HG03064 (cell line): ENCODE data around the gene HOTAIR.

Experiments
- ATAC-seq: cut with Tn5 transposase; IDR thresholded peaks from one replicate; pipeline ENCODE4 v1.9.1; 2021; ENCODE audit warnings: low read depth; ENCODE audit not compliant: unreplicated experiment

Gene HOTAIR

DNA sequence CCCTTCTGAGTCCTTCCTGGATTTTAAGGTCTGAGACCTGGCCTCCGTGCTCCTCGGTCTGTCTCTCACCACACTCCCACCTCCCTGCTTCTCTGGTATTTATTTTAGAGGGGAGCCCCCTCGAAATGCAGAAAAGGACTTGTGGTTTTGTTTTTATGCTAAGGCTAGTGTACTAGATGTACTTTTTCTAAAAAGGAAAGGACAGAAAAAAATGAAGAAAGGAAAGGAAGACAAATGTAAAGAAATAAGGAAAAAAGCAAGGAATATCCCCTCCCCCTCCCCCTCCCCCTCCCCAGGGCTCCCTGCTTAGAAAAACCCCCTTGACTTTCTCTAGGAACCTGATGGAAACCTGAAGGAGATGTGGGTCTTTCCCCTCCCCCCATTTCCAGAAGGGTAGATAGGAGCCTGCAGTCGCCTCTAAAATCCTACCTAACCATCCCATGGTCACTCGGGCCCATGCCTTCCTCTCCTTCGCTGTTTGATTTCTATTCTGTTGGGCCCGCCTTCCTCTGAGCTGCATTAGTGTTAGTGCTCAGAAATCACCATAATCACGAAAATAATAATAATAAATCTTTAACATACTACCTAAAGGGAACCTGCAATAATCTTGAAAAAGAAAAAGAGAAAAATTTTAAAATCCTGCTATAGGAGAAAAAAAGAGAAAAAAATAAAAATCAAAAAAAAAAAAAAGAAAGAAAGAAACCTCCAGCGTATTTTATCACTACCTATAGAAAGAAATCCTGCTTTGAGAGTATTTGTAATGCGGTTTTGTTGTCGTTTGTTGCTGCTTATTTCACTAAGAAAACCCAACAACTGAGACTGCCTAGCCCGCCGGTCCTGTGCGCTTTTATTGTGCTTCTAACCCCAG is 37.1 kb upstream of the HOTAIR start:
- no peak for ATAC-seq

DNA sequence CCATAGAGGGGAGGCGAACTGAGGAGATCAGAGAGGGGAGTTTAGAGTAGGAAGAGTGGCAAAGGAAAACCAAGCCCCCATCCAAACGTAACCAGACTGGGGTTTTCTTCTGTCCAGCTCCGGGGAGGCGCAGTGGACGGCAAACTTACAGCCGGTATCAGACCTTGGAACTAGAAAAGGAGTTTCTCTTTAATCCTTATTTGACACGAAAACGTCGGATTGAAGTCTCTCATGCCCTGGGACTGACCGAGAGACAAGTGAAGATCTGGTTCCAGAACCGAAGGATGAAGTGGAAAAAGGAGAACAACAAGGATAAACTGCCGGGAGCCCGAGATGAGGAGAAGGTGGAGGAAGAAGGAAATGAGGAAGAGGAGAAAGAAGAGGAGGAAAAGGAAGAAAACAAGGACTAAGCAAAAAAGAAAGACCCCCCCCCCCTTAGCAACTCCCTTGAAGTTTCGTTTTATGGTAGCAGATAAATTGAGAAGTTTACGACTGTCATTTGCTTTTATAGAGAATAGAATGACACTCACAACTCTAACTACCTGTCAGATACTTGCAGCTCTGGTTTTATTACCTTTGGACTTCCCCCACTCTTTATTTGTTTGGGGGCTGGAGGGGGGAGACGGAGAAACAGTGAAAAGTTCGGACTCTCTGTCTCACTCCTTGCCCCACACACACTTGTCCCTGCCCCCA is 36.4 kb upstream of the HOTAIR start:
- ATAC-seq = no peak

DNA sequence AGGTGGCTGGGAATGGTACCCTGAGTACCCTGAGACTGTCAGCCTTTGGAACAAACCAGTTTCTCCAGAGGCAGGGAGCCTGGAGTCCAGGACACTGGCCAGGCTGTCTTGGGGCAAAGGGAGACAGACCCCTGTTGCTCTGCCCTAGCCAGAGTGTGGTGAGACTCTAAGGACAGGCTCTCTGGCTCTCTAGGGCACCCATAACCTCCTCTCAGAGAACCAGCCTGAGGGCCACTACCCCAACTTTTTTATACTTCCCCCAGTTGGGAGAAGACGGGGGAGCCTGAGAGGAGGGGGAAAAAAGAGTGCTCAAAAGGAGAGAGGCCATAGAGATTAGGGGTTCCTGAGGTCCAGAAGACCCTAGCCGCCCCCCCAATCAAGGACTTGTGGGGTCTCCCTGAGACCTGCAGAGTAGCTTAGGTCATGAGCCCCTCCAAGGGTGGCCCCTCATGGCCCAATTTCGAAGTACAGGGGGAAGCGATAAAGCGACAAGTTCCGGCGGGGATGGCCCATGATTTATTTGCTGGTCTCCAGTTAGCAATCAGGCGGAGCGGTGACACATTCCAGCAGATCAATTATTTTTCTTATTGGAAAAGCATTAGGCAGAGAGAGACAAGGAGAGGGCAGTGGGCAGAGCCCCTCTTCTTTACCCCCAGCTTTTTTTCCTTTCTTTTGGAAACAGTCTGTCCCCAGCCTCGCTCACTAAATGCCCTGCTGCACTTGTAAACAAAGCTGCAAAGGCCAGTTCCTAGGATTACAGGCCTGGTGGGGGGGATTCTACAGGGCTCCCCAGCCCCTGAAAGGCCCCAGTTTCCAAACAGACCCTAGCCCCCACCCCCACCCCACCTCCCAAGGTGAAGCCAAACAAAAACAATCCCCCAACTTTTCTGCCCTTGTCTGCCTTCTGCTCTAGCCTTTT is 35.6 kb upstream of the HOTAIR start:
- ATAC-seq = no peak

DNA sequence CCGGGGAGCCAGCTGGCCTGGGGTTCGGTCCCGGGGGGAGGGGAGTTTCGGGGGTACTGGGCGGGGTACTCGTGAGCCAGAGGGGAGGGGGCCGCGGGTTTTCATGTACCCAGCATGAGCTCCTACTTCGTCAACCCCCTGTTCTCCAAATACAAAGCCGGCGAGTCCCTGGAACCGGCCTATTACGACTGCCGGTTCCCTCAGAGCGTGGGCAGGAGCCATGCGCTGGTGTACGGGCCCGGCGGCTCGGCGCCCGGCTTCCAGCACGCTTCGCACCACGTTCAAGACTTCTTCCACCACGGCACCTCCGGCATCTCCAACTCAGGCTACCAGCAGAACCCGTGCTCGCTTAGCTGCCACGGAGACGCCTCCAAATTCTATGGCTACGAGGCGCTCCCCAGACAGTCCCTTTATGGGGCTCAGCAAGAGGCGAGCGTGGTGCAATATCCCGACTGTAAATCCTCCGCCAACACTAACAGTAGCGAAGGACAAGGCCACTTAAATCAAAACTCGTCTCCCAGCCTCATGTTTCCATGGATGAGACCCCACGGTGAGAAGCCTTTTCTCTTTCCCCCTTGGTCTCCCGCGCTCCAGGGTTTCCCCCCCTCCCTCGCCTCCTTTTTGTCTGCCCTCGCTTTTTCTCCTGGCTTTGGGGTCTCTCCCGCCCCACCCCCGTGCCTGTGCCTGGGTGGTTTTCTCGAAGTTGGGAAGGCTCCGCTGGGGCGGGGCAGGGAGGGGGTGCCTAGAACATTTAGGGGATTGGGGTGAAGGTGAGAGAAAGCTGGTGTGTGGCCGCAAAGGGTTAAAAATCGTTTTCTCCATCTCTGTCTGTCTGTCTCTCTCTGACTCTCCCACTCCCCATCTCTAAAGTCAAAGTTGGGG is 34.7 kb upstream of the HOTAIR start:
- no peak for ATAC-seq

DNA sequence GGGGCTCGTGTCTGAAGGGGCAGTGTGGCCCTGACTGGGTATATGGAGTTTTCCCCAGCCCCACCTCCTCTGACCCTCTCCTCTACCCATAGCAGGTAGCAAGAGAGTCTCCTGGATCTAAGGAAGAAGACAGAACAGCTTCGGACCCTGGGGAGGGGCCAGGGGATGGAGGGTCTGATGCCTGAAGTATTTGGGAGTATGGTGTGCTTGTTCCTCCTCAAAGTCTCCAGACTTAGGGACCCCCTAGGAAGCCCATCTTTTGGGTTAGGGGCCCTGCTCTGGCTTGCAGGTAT is 33.5 kb upstream of the HOTAIR start:
- no peak for ATAC-seq

DNA sequence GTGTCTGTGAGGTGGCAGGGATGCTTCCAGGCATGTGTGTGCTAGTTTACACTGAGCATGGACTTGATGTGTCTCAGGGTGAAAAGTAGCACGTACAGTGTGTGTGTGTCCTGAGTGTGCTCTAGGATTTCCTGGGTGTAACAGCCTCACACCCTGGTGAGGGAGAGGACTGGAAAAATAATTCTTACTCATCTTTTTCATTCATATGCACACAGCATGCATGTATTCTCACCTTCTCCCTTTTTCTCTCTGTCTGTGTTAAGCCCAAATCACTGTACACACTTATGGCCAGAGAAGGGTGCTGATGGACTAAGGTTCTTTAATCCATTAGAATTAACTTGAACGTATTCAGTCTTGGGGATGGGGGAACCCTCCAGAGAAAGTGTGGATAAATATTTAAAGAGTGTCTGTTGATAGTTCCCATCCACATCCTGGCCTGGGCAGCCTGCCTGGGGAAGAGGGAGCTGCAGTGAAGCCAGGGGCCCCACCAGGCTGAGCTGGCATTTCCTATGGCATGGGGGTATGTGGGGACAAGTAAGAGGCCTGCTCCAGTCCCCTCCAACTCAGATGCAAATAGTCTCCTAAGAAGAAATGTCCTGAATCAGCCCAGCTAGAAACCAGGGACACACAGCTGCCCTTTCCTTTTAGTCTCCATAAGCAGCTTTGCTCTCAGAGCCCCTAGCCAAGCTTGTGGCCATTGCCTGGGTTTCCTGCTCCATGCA is 32.9 kb upstream of the HOTAIR start:
- no peak for ATAC-seq

DNA sequence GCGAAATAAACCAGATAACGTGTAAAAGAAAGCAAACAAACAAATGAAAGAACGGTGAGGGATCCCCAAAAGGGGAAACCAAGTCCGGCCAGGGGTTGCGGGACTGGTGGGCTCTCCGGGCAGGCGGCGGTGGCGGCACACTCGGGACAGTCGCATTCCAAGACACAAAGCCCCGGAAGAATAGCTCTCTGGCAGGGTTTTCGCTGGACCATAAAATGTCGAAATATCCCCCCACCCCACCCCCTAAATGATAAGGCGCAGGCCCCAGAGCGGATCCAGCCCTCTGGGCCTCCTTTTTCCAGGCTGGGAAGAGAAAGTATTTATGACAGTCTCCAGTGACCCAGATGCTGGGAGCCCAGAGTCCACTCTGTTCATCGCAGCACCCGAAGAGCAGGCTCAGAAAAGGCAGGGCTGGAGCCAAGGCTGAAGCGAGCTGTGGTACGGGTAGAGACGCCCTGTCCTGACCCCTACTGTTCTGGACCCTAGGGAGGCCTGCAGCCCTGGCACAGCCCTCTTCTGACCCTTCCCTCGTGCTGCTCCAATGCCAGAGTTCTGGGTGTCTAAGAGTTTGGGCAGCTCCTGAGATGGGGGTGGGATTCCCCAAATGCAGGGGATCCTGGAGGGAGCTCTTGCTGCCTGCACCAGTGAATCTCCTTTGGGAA is 31.9 kb upstream of the HOTAIR start:
- no peak for ATAC-seq

DNA sequence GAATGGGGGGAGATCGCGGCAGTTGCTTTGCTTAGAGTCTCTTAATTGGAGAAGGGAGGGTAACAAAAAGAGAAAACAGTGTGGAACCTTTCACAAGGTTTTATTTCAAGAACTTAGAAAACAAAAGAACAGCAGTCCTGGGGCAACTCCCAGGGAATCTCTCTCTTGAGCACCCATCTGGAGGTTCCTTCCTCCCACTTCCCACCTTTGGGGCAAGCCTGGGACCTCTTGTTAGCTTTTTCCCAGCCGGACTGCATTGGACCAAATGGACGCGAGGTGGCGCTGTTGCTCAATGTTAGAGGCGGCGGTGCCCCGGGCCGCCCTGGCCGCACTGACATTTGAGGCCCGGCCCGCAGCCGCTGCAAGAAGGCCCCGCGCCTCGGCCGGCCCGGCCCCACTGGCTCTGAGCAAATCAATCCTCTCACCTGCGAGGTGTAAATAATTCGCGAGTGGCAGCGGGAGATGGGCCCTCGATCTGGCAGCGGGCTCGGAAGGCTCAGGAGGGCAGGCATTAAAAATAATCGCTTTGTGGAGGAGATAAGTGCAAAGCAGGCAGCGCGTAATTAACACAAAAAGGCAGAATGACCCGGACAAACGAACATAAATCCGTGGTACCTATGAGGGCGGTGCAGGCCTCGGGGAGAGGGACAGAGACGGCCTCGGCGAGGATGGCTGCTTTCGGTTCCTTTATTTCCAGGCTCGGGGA is 31.3 kb upstream of the HOTAIR start:
- no peak for ATAC-seq

DNA sequence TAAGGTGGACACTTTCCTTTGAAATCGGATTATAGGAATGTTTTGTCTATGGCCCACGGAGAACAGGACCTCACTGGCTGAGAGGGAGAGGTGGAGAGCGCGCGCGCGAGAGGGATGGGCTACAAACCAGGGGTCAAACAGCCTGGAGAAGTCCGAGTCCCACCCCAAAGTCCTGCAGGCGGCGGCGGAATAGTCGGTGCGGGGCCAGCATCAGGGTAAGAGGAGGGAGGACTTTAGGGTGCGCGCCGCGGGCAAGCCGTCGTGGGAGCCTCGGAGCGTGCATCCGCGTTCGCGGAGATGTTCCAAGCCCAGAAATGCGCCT is 30.7 kb upstream of the HOTAIR start:
- no peak for ATAC-seq

DNA sequence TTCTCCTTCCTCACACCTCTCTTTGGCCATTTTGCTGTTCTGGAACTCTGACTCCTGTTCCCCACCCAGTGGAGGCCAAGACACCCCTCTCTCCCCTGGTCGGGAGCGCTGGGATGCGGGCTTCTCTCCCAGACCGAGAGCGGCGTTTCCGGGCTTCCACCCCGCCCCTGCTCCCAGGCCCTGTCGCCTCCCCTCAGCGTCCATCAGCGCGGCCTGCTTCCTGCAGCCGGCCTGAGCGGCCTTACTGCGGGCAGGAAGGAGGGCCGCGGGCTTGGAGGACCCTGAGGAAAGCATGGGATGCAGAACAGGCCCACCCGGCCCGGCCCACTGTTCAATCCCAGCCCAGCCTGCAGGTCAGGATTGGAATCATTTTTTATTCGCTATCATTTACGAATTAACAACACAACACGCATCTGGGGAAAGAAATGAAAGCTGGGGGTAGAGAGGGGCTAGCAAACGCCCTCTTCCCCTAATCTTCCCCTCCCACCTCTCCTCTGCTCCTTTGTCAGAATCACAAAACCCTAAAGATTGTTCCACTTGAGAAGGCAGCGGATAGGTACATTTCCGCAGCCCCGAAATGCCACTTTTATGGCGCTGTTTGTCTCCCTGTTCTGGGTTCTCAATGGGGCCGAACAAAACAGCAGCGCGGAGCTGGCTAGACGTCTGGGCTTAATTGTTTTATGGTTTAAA is 30.2 kb upstream of the HOTAIR start:
- ATAC-seq = no peak

DNA sequence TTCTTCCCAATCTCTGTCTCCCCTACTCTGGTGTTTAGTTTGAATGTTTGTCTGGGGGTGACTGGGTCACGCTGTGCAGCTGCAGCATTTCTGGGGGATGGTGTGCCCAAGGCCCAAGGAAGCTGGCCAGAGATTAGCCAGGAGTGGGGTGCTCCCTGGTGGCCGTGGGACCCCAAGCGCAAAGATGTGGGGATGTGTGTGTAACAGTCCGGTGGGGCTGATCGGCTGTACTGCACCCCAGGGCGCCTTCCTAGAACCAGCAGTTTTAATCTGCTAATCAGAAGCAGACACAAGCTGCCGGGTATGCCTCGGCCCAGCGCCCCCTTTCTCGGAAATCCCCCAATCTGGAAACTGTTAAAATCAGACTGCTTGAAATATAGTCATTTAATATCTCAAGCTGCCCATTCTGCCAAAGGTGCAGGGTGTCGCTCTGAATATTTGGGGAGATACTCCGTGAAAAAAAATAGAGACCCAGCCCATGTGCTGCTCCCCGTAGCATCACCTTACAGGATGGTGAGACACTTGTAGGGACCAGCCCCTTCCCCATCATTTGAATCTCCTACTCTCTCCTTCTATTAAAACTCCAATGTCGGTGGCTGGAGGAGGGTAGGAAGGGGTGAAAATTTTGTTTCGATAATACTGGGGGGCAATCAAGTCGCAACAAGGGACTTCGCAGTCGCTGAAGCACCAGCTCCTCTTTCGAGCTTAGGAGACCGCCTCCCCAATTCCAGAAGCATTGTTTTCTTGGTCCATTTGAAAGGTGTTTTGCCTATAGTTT is 29.5 kb upstream of the HOTAIR start:
- no peak for ATAC-seq

DNA sequence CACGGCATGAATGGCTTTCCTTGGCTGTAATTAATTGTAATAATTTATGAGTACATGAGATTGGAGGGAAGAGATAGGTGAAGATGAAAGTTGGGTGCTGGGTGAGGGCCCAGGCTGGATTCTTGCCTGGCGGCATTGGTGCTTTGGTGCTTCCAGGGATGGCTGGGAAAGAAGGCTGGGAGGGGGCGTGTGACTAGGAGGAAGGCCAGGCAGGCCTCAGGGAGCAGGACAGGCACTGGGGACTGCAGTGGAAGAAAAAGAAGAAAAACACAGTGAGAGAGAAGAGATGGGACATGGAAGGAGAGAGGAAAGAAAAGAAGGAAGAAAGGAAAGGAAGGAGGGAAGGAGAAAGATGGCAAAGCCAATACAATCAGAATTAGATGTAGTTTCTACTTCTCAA is 28.9 kb upstream of the HOTAIR start:
- no peak for ATAC-seq

DNA sequence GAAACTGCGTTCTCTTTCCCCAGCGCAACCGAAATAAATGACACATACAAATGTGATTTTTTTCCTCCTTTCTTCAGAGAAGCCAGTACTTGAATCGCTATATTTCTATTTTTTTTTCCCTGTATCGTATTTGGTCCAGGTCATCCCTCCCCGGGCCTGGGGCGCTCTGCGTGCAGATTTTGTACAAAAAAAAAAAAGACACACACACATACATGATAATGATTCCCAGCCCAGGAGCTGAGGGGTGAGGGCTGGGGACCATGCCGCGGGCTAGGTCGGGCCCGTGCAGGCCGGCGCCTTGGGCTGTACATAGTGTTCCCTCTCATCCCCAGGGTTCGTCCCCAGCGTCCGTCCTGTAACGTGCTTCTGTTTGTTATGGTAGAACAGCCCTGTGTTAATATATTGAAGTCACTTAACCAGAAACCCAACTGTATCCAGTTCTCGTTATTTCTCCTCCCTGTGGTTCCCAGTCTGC is 28.2 kb upstream of the HOTAIR start:
- no peak for ATAC-seq

DNA sequence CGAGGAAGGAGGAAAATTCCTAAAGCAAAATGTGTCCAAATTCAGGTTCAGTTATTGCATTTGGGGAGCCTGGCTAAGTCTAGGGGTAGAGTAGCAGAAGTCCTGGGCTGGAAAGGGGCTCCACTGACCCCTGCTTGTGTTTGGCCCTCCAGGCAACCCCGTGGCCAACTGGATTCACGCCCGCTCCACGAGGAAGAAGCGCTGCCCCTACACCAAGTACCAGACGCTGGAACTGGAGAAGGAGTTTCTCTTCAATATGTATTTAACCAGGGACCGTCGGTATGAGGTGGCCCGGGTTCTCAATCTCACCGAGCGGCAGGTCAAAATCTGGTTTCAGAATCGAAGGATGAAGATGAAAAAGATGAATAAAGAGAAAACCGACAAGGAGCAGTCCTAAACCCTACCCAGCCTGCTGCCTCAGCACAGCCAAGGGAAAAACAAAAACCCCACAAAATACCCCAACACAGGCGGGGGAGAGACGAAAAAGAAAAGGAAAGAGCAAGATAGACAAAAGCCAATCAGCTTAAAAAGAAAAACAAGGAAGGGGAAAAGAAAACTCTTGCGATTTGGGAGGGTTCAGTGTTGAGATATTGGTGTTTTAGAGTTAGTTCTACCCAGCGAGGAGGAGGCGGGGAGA is 27.6 kb upstream of the HOTAIR start:
- no peak for ATAC-seq

DNA sequence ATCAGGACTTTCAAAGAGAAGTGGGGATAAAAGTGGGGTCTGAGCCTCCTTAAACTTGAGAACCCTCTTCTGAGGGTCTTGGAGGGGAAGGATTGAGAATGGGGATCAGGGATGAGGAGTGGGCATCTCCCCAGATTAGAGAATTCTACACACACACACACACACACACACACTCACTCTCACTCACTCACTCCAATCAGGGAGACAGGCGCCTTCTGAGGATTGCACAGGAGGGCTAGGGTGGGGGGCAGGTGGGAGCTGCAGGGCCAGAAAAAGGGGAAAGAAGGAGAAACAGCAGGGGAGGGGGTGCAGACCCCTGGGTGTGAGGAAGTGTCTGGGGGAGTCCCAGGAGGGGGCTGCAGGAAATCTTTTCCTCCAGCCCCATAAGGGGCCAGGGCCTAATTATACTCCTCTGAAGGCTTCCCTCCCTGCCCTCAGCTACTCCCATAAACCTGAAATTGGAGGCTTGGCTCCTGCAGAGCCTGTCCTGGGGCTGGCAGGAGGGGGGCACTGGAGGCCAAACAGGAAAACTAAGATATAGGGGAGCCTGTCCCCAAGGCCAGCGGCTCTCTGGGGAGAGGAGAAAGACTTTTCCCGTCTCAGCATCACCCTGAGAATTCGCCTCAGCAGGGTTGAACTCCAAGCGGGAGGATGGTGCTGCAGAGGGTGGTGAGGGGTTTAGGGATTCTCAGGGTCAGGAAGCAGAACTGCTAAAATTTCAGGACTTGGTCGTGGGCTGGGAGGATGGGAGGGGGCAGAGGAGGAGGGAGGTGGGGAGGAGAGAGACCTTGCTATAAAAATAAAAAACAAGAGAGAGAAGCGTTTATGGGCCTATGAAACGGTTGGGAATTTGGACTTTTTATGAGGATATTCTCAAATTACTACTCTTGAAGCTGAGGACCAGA is 26.8 kb upstream of the HOTAIR start:
- no peak for ATAC-seq
